Heart left ventricle (tissue), 16 donors: Measurements from ENCODE around the gene RFPL4A. TPM values are rescaled to one million over a fixed set of nuclear protein-coding genes. Genes with fewer than 3 reads are reported as not detected.
"Not testable (repeated sequence)": the region's sequence is repeated elsewhere in the genome, so short reads cannot be mapped to it uniquely, and the experiment has no call there.

ENCODE experiments used
- ATAC-seq, 4 donors: fragments of 200-7000 bp; cut with Tn5 transposase; one replicate each; pipeline ENCODE4 v1.9.1; 2020 to 2022; ENCODE audit warnings: moderate library complexity in 4 of 4, mild to moderate bottlenecking in 3 of 4, moderate number of reproducible peaks in 1 of 4
- DNase-seq, 5 donors: peaks; one replicate each; pipeline ENCODE4 v3.0.0-alpha.2; 2020
- H3K27ac ChIP-seq, 12 donors: fragments of 200-600 bp; sonication (generic) in 4 of 12; one replicate each; pipeline versions ENCODE4 v1.5.0 to v1.8.0; 2016 to 2022; ENCODE audit warnings: mild to moderate bottlenecking in 2 of 12
- H3K27me3 ChIP-seq, 9 donors: fragments of 200-600 bp; sonication (generic) in 2 of 9; one replicate each; pipeline versions ENCODE4 v1.5.1 to v1.8.0; 2016 to 2022; ENCODE audit warnings: mild to moderate bottlenecking in 3 of 9
- H3K36me3 ChIP-seq, 9 donors: fragments of 200-600 bp; sonication (generic) in 2 of 9; one replicate each; pipeline versions ENCODE4 v1.5.0 to v1.8.0; 2018 to 2022; ENCODE audit warnings: mild to moderate bottlenecking in 2 of 9
- H3K4me1 ChIP-seq, 12 donors: fragments of 200-600 bp; sonication (generic) in 4 of 12; one replicate each; pipeline versions ENCODE4 v1.5.0 to v1.8.0; 2016 to 2022; ENCODE audit warnings: mild to moderate bottlenecking in 3 of 12
- H3K4me3 ChIP-seq, 12 donors: fragments of 200-600 bp; sonication (generic) in 4 of 12; one replicate each; pipeline versions ENCODE4 v1.5.0 to v1.8.0; 2017 to 2022; ENCODE audit warnings: mild to moderate bottlenecking in 9 of 12, moderate library complexity in 4 of 12
- H3K9me3 ChIP-seq, 12 donors: fragments of 200-600 bp; sonication (generic) in 4 of 12; one replicate each; pipeline versions ENCODE4 v1.5.0 to v1.8.0; 2016 to 2022; ENCODE audit warnings: mild to moderate bottlenecking in 1 of 12
- POLR2A ChIP-seq, 2 donors: fragments of 450-650 bp; IDR thresholded peaks; one replicate each; pipeline ENCODE4 v1.6.1; 2017; ENCODE audit warnings: antibody characterized with exemption in 2 of 2, mild to moderate bottlenecking in 2 of 2, moderate library complexity in 2 of 2
- WGBS, 4 donors: extraction: QIAGEN DNeasy Blood & Tissue Kit in 2 of 4; methylation state at CpG; one replicate each; pipeline versions ENCODE4 v1.1.5 to v1.1.7; 2013 to 2018; 5-methylcytosine and 5-hydroxymethylcytosine counted together
- intact Hi-C, 10 donors: fragments of 100-400 bp; cut with DNase I; formaldehyde crosslinking; loops; one replicate each; pipeline versions ENCODE4 v1.11.1 to v1.14.2; 2022
- long read RNA-seq, 3 donors: library from polyadenylated mRNA; unstranded; transcript quantifications; one replicate each; pipeline ENCODE4 v2.0.0, GENCODE V29; 2020 to 2021
- polyA plus RNA-seq, 2 donors: library from polyadenylated mRNA; stranded (reverse); fragments of 200-250 nt; gene quantifications; one replicate each; pipeline ENCODE4 v1.2.3, GENCODE V29; 2013
- total RNA-seq, 9 donors: library from RNA; depleted of rRNA in 2 of 9; stranded (reverse); fragments of >200 nt in 2 of 9; fragmentation: NEBNext Ultra II Directional in 3 of 9; extraction: Animal tissue kit (Norgen Biotek cat#: 25700) in 3 of 9; gene quantifications; one replicate each; pipeline versions ENCODE4 v1.1.0 to v1.2.4, GENCODE V29; 2016 to 2023
- TF ChIP-seq, protein P1 (sequence below), 12 donors: fragments of 200-600 bp; sonication (generic) in 4 of 12; IDR thresholded peaks; one replicate each; pipeline versions ENCODE4 v1.5.0 to v1.8.0; 2018 to 2022; ENCODE audit warnings: antibody characterized with exemption in 12 of 12, mild to moderate bottlenecking in 5 of 12
- donor health status: ischemic (EF 13 %, LVEDD 7.1; RV severe dilation, severe dysfunction).
- donor health status: healthy with polysubstance abuse.
- donor health status: DM: no; HTN: yes; CAD: no.
- donor health status: DM: no; HTN: no; CAD: no.
- donor health status: ischemic (EF 25% LVEDD 6.9; RV normal size, moderate dysfunction).
- donor health status: ischemic (EF 25% LVEDD 5.7; RV mildly dilated, moderate dysfunction).
- donor health status: healthy.
- donor health status: DM: yes; HTN: yes; CAD: no.
- donor health status: ischemic (EF 35%, LVEDD 5.7; RV mildly dilated, moderate dysfunction).
- donor health status: nonischemic (EF 11% LVEDD 7.7; RV severe dilation, severe dysfunction).
- donor health status: DM: yes; HTN: yes; CAD: no.
- donor health status: PGD.
- donor health status: ischemic (EF 29% LVEDD 5.4; RV normal size, mild dysfunction).
- donor health status: nonischemic (EF 23%, LVEDD 6.1; RV moderate dilation, normal function).

RFPL4A gene
- total RNA-seq = not detected
- not detected for polyA plus RNA-seq
- long read RNA-seq, donor 1 = 0 reads
- long read RNA-seq, donor 2 = 0 reads
- long read RNA-seq, donor 3 = 0 reads

DNA sequence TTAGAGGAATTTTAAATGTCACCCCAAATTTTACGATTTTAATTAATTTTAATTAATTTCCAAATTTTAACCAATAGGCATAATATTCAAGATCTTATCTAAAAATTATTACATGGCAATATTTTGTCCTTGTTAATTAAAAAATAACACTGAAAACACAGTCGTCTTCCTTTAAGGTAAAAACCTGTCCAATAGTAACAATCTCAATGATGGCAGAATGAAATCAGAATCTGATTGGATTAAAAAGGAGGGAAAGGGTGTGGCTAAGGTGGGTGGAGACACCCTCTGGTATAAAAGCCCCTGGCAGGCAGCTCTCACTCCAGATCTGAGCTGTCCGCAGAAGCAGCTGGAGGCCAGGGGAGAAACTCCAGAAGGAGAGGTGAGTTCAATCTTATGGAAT, at the start of gene RFPL4A:
Gene RFPL4A, plus strand, starts transcription at position 301 of the 400 bp plus-strand sequence. CDS start 2,704 bp downstream, outside the sequence.
- H3K27me3 ChIP-seq, DNase-seq, H3K27ac ChIP-seq, H3K4me1 ChIP-seq, ATAC-seq, H3K4me3 ChIP-seq, H3K9me3 ChIP-seq, intact Hi-C loops, H3K36me3 ChIP-seq: not testable (repeated sequence)
- WGBS, 4 donors = 80 to 90% (median 84%) methylated on average over 2 to 3 of the region's 3 CpGs

- H3K4me3 ChIP-seq = no peak overlapping the region
- H3K4me1 ChIP-seq = no peaks in the 10 kb centered on the region
- WGBS, 4 donors = 64 to 74% (median 72%) methylated on average over 12 to 18 of the region's 18 CpGs
- no peaks in the 10 kb centered on the region for H3K36me3 ChIP-seq
- no peak overlapping the region for H3K27ac ChIP-seq
- no peaks in the 10 kb centered on the region for H3K9me3 ChIP-seq
- intact Hi-C loops = no loop called here
- H3K27me3 ChIP-seq = peaks cover 0 to 28% (median 5%) of the 10 kb centered on the region in 9 donors
- no peak for ATAC-seq
- TF ChIP-seq, protein P1, sequence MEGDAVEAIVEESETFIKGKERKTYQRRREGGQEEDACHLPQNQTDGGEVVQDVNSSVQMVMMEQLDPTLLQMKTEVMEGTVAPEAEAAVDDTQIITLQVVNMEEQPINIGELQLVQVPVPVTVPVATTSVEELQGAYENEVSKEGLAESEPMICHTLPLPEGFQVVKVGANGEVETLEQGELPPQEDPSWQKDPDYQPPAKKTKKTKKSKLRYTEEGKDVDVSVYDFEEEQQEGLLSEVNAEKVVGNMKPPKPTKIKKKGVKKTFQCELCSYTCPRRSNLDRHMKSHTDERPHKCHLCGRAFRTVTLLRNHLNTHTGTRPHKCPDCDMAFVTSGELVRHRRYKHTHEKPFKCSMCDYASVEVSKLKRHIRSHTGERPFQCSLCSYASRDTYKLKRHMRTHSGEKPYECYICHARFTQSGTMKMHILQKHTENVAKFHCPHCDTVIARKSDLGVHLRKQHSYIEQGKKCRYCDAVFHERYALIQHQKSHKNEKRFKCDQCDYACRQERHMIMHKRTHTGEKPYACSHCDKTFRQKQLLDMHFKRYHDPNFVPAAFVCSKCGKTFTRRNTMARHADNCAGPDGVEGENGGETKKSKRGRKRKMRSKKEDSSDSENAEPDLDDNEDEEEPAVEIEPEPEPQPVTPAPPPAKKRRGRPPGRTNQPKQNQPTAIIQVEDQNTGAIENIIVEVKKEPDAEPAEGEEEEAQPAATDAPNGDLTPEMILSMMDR (IDR thresholded peaks at IDR 0.05) = no peak
- TF ChIP-seq POLR2A (IDR thresholded peaks at IDR 0.05) = no peak
- no peak for DNase-seq
Observed at GRCh38 chr19:55711719-55712118, 47.2 kb upstream of the RFPL4A start.

- DNase-seq (no peak), ATAC-seq (no peak)
- Histone ChIP-seq H3K4me1 (no peaks in the 10 kb centered on the region), H3K36me3 (no peaks in the 10 kb centered on the region), H3K4me3 (no peak overlapping the region), H3K27me3 (peaks cover 3 to 41% (median 11%) of the 10 kb centered on the region in 9 donors), H3K9me3 (no peaks in the 10 kb centered on the region), H3K27ac (no peak overlapping the region)
- 75 to 85% (median 85%) methylated on average over 2 of the region's 3 CpGs for WGBS, 4 donors
- TF ChIP-seq, protein P1 (IDR thresholded peaks at IDR 0.05) = no peak
- TF ChIP-seq POLR2A (IDR thresholded peaks at IDR 0.05) = no peak
- intact Hi-C loops = no loop called here
Observed at GRCh38 chr19:55712804-55713631, 45.9 kb upstream of the RFPL4A start.

DNA sequence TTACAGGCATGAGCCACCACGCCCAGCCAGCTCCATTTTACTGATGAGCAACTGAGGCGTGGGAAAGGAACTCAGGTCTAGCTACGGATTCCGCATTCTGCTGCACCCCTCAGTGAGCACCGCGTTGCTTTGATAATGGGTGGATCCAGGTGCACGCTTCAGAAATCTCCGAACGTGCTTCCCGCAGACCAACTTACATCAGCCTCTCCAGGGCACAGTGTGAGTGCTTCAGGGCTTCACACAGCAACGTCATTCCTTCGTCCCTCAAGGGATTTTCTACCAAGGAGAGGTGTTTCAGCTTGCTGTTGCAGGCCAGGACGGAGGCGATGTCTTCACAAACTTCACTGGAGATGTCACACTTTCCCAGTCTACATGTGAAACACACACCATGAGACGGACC, 42.4 kb upstream of the RFPL4A start:
- H3K4me3 ChIP-seq = no peak overlapping the region
- no peak for DNase-seq
- no peaks in the 10 kb centered on the region for H3K36me3 ChIP-seq
- 79 to 89% (median 84%) methylated on average over 15 of the region's 15 CpGs for WGBS, 4 donors
- TF ChIP-seq, protein P1 (IDR thresholded peaks at IDR 0.05) = no peak
- TF ChIP-seq POLR2A (IDR thresholded peaks at IDR 0.05) = no peak
- intact Hi-C loops = no loop called here
- H3K27me3 ChIP-seq = peaks cover 6 to 75% (median 28%) of the 10 kb centered on the region in 9 donors
- no peak overlapping the region for H3K27ac ChIP-seq
- H3K4me1 ChIP-seq = no peaks in the 10 kb centered on the region
- no peak for ATAC-seq
- peaks cover 0 to 11% (median 0%) of the 10 kb centered on the region in 12 donors for H3K9me3 ChIP-seq
